Measurements from ENCODE around the gene CSGALNACT2.

GRCh38 chr10:43222210-43222720 is 84.0 kb downstream of the CSGALNACT2 start:
- no peak for TF ChIP-seq POLR2A (IDR thresholded peaks at IDR 0.05)
- TF ChIP-seq, protein P1, sequence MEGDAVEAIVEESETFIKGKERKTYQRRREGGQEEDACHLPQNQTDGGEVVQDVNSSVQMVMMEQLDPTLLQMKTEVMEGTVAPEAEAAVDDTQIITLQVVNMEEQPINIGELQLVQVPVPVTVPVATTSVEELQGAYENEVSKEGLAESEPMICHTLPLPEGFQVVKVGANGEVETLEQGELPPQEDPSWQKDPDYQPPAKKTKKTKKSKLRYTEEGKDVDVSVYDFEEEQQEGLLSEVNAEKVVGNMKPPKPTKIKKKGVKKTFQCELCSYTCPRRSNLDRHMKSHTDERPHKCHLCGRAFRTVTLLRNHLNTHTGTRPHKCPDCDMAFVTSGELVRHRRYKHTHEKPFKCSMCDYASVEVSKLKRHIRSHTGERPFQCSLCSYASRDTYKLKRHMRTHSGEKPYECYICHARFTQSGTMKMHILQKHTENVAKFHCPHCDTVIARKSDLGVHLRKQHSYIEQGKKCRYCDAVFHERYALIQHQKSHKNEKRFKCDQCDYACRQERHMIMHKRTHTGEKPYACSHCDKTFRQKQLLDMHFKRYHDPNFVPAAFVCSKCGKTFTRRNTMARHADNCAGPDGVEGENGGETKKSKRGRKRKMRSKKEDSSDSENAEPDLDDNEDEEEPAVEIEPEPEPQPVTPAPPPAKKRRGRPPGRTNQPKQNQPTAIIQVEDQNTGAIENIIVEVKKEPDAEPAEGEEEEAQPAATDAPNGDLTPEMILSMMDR (IDR thresholded peaks at IDR 0.05): no peak
- no peak for TF ChIP-seq EP300 (IDR thresholded peaks at IDR 0.05)
